ENCODE measurements around the gene PCSK1. TPM values are rescaled to one million over a fixed set of nuclear protein-coding genes. Genes with fewer than 3 reads are reported as not detected.

PCSK1 gene
- total RNA-seq, 1 experiment from 2014 or later, result not detected

- Histone ChIP-seq H3K27ac (ENCODE audit: low read length) (no peak overlapping the region), H3K9me3 (ENCODE audit: control insufficient read depth, insufficient read depth, low read depth, low read length) (no peaks in the 10 kb centered on the region), H3K4me3 (ENCODE audit: low read depth in 2 of 2, low read length in 2 of 2) (no peak overlapping the region), H3K36me3 (ENCODE audit: control insufficient read depth, insufficient read depth, low read length) (no peaks in the 10 kb centered on the region), H3K4me1 (ENCODE audit: control insufficient read depth, insufficient read depth, low read length) (no peaks in the 10 kb centered on the region), H3K27me3 (ENCODE audit: control insufficient read depth, insufficient read depth, low read length) (peaks cover 26% of the 10 kb centered on the region)
- POLR2A ChIA-PET, result interaction anchor here (0.6 kb wide), 1 partner anchor 309 kb away, joined by 4 read pairs; no protein-coding TSS in a partner anchor
- in situ Hi-C loops (cut with HindIII; ENCODE audit: low pct_unique_long_range_greater_than_20kb, low sequenced_read_pairs), result no loop called here
- BruUV-seq (replicated peaks), result no TSS peak
- no peak for ATAC-seq
- DNase-seq (ENCODE audit: low read depth, low spot score), result no peak
- TF ChIP-seq TCF7L2 (IDR thresholded peaks at IDR 0.05; ENCODE audit: low read depth, low read length), result no peak
- CTCF ChIA-PET, result no interaction called here
- intact Hi-C loops (cut with micrococcal nuclease; ENCODE audit: unreplicated experiment), result no loop called here
Measured at GRCh38 chr5:96447949-96448348, 14.9 kb upstream of the PCSK1 start.

DNA sequence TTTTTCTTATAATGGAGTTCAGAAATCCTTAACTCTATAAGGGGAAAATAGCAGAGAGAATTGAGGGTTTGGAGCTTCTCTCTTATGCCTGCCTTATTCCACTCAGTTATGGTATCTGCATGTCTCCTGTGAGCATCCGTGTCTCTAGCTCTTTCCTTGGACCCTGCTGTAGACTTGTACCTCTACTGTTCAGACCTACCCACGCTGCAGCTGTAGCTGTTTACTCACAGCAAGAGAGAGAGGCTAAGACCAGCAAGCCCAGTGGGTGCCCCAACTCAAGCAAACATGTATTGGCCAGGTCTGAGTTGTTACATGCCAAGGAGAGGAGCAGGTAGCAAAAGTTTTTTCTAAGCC lies 7.1 kb upstream of the PCSK1 start:
- no peak for DNase-seq (ENCODE audit: low read depth, low spot score)
- intact Hi-C loops (cut with micrococcal nuclease; ENCODE audit: unreplicated experiment), result no loop called here

DNA sequence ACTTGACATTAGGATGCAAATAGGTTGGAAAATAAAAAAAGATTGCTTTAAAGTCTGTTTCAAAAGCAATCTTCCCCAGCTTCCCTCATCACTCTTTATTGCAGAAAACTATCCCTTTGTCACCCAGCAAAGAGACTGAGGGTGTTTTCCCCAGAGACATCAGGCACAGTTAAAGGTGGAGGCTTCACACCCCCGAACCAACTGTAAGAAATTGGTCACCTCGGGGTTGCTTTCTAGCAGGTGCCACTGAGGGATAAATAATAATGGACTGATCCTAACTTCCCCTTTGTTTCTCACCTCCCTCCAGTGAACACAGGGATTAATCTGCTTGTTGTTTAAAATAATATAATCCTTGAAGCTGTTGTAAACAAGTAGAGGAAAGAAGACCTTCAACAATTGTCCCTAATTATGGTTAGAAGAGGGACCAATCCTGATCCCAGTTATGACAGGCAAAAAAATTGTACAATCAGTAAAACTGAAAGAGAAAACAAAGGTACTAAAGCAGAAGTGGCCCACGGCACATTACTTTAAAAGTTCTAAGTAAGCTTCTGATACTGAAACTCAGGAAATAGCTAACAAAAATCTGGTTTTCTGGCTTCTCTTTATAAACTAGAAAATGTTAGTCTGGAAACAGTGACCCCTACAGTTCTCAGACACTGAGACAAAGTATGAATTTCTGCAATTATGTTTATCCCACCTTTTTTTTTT lies 6.6 kb upstream of the PCSK1 start:
- Histone ChIP-seq H3K9me3 (ENCODE audit: control insufficient read depth, insufficient read depth, low read depth, low read length) (no peaks in the 10 kb centered on the region), H3K36me3 (ENCODE audit: control insufficient read depth, insufficient read depth, low read length) (no peaks in the 10 kb centered on the region), H3K27me3 (ENCODE audit: control insufficient read depth, insufficient read depth, low read length) (peaks cover 48% of the 10 kb centered on the region), H3K27ac (ENCODE audit: low read length) (no peak overlapping the region), H3K4me3 (ENCODE audit: low read depth in 2 of 2, low read length in 2 of 2) (no peak overlapping the region), H3K4me1 (ENCODE audit: control insufficient read depth, insufficient read depth, low read length) (no peaks in the 10 kb centered on the region)
- no peak for ATAC-seq
- in situ Hi-C loops (cut with HindIII; ENCODE audit: low pct_unique_long_range_greater_than_20kb, low sequenced_read_pairs), result no loop called here
- DNase-seq (ENCODE audit: low read depth, low spot score), result no peak
- intact Hi-C loops (cut with micrococcal nuclease; ENCODE audit: unreplicated experiment), result no loop called here
- TF ChIP-seq POLR2AphosphoS5 (IDR thresholded peaks at IDR 0.05; ENCODE audit: low read depth, low read length) (no peak), TCF7L2 (IDR thresholded peaks at IDR 0.05; ENCODE audit: low read depth, low read length) (no peak), REST (IDR thresholded peaks at IDR 0.05; ENCODE audit: insufficient read depth in 1 of 2, low read depth in 2 of 2, low read length in 1 of 2) (no peak), CTCF (IDR thresholded peaks at IDR 0.05) (no peak), SIN3A (IDR thresholded peaks at IDR 0.05; ENCODE audit: borderline replicate concordance, insufficient read depth, low read depth, low read length) (no peak)
- BruUV-seq (replicated peaks), result no TSS peak
- POLR2A ChIA-PET, result no interaction called here
- CTCF ChIA-PET, result interaction anchor here (0.7 kb wide), 2 partner anchors 592 to 655 kb away, joined by 4 read pairs; no protein-coding TSS in a partner anchor

More for the DNA sequence above, 7.1 kb upstream of the PCSK1 start:
- in situ Hi-C loops (cut with HindIII; ENCODE audit: low pct_unique_long_range_greater_than_20kb, low sequenced_read_pairs), result no loop called here
- H3K27ac ChIP-seq (ENCODE audit: low read length), result no peak overlapping the region
- H3K4me3 ChIP-seq (ENCODE audit: low read depth in 2 of 2, low read length in 2 of 2), result no peak overlapping the region
- TF ChIP-seq POLR2AphosphoS5 (IDR thresholded peaks at IDR 0.05; ENCODE audit: low read depth, low read length), result no peak
- no peak for TF ChIP-seq CTCF (IDR thresholded peaks at IDR 0.05)
- no peak for TF ChIP-seq SIN3A (IDR thresholded peaks at IDR 0.05; ENCODE audit: borderline replicate concordance, insufficient read depth, low read depth, low read length)
- CTCF ChIA-PET, result interaction anchor here (0.7 kb wide), 2 partner anchors 592 to 655 kb away, joined by 4 read pairs; no protein-coding TSS in a partner anchor
- no peaks in the 10 kb centered on the region for H3K4me1 ChIP-seq (ENCODE audit: control insufficient read depth, insufficient read depth, low read length)
- H3K36me3 ChIP-seq (ENCODE audit: control insufficient read depth, insufficient read depth, low read length), result no peaks in the 10 kb centered on the region
- POLR2A ChIA-PET, result no interaction called here
- no peak for ATAC-seq
- no TSS peak for BruUV-seq (replicated peaks)
- H3K27me3 ChIP-seq (ENCODE audit: control insufficient read depth, insufficient read depth, low read length), result peaks cover 47% of the 10 kb centered on the region
- H3K9me3 ChIP-seq (ENCODE audit: control insufficient read depth, insufficient read depth, low read depth, low read length), result no peaks in the 10 kb centered on the region

All from Panc1 (cell line).